ENCODE measurements around the gene MBNL1.

Gene MBNL1

GRCh38 chr3:152254041-152254440 is 14.7 kb upstream of the MBNL1 start:
- H3K27me3 ChIP-seq (replicated peaks; ENCODE audit: insufficient read depth, low read length): no peaks in the 10 kb centered on the region
- no peaks in the 10 kb centered on the region for H3K9me3 ChIP-seq (replicated peaks; ENCODE audit: insufficient read depth, low read length)
- H3K4me1 ChIP-seq (ENCODE audit: low read length): no peaks in the 10 kb centered on the region
- no peaks in the 10 kb centered on the region for H3K9me2 ChIP-seq (replicated peaks; ENCODE audit: insufficient read depth, low read length)
- no peak overlapping the region for H3K4me2 ChIP-seq (ENCODE audit: low read depth, low read length)
- TF ChIP-seq EZH2phosphoT487 (IDR thresholded peaks at IDR 0.05; ENCODE audit: low read length) (no peak), EZH2 (optimal IDR thresholded peaks at IDR 0.05; ENCODE audit: low read depth, low read length) (no peak), CTCF (IDR thresholded peaks at IDR 0.05; ENCODE audit: low read length) (no peak)
- DNase-seq: no peak
- no peak overlapping the region for H2AFZ ChIP-seq (ENCODE audit: low read length)
- no peaks in the 10 kb centered on the region for H3F3A ChIP-seq (ENCODE audit: insufficient read depth, low read length)
- H3K27ac ChIP-seq (ENCODE audit: low read length): no peak overlapping the region
- H3K4me3 ChIP-seq (ENCODE audit: low read length): no peak overlapping the region
- H3K9ac ChIP-seq (ENCODE audit: low read length): no peak overlapping the region
- H4K20me1 ChIP-seq (ENCODE audit: insufficient read depth, low read length): no peaks in the 10 kb centered on the region
- no peaks in the 10 kb centered on the region for H3K36me3 ChIP-seq (replicated peaks; ENCODE audit: insufficient read depth, low read length)
- no peaks in the 10 kb centered on the region for H3K79me2 ChIP-seq (ENCODE audit: low read length)

GRCh38 chr3:152255290-152255689 is 13.4 kb upstream of the MBNL1 start:
- DNase-seq: no peak
- no peaks in the 10 kb centered on the region for H3K9me2 ChIP-seq (replicated peaks; ENCODE audit: insufficient read depth, low read length)
- H3K36me3 ChIP-seq (replicated peaks; ENCODE audit: insufficient read depth, low read length): no peaks in the 10 kb centered on the region
- H3K4me3 ChIP-seq (ENCODE audit: low read length): no peak overlapping the region
- H3K79me2 ChIP-seq (ENCODE audit: low read length): no peaks in the 10 kb centered on the region
- H3K27me3 ChIP-seq (replicated peaks; ENCODE audit: insufficient read depth, low read length): no peaks in the 10 kb centered on the region
- H3K27ac ChIP-seq (ENCODE audit: low read length): no peak overlapping the region
- no peaks in the 10 kb centered on the region for H3K4me1 ChIP-seq (ENCODE audit: low read length)
- no peak overlapping the region for H3K4me2 ChIP-seq (ENCODE audit: low read depth, low read length)
- H3F3A ChIP-seq (ENCODE audit: insufficient read depth, low read length): no peaks in the 10 kb centered on the region
- H3K9me3 ChIP-seq (replicated peaks; ENCODE audit: insufficient read depth, low read length): no peaks in the 10 kb centered on the region
- no peaks in the 10 kb centered on the region for H4K20me1 ChIP-seq (ENCODE audit: insufficient read depth, low read length)
- no peak overlapping the region for H3K9ac ChIP-seq (ENCODE audit: low read length)
- no peak overlapping the region for H2AFZ ChIP-seq (ENCODE audit: low read length)
- TF ChIP-seq EZH2 (optimal IDR thresholded peaks at IDR 0.05; ENCODE audit: low read depth, low read length) (no peak), EZH2phosphoT487 (IDR thresholded peaks at IDR 0.05; ENCODE audit: low read length) (no peak), CTCF (IDR thresholded peaks at IDR 0.05; ENCODE audit: low read length) (no peak)

GRCh38 chr3:152256851-152257562 is 11.7 kb upstream of the MBNL1 start:
- no peaks in the 10 kb centered on the region for H3K79me2 ChIP-seq (ENCODE audit: low read length)
- no peaks in the 10 kb centered on the region for H3K36me3 ChIP-seq (replicated peaks; ENCODE audit: insufficient read depth, low read length)
- H3K27ac ChIP-seq (ENCODE audit: low read length): no peak overlapping the region
- H3K4me2 ChIP-seq (ENCODE audit: low read depth, low read length): no peak overlapping the region
- no peaks in the 10 kb centered on the region for H3K27me3 ChIP-seq (replicated peaks; ENCODE audit: insufficient read depth, low read length)
- no peak for DNase-seq
- no peak overlapping the region for H2AFZ ChIP-seq (ENCODE audit: low read length)
- no peak overlapping the region for H3K9ac ChIP-seq (ENCODE audit: low read length)
- H3F3A ChIP-seq (ENCODE audit: insufficient read depth, low read length): no peaks in the 10 kb centered on the region
- no peaks in the 10 kb centered on the region for H4K20me1 ChIP-seq (ENCODE audit: insufficient read depth, low read length)
- TF ChIP-seq CTCF (IDR thresholded peaks at IDR 0.05; ENCODE audit: low read length) (no peak), EZH2phosphoT487 (IDR thresholded peaks at IDR 0.05; ENCODE audit: low read length) (no peak), EZH2 (optimal IDR thresholded peaks at IDR 0.05; ENCODE audit: low read depth, low read length) (no peak)
- no peaks in the 10 kb centered on the region for H3K9me3 ChIP-seq (replicated peaks; ENCODE audit: insufficient read depth, low read length)
- no peaks in the 10 kb centered on the region for H3K9me2 ChIP-seq (replicated peaks; ENCODE audit: insufficient read depth, low read length)
- H3K4me3 ChIP-seq (ENCODE audit: low read length): no peak overlapping the region
- no peaks in the 10 kb centered on the region for H3K4me1 ChIP-seq (ENCODE audit: low read length)
